Neutrophil (primary cell): ENCODE measurements around the gene SP140.
"Not testable (repeated sequence)": the region's sequence is repeated elsewhere in the genome, so short reads cannot be mapped to it uniquely, and the experiment has no call there.

Source experiments
- H3K27ac ChIP-seq: fragments of 200-600 bp; sonication (generic); 2 replicates; pipeline ENCODE4 v1.5.1; 2016; ENCODE audit warnings: mild to moderate bottlenecking, moderate library complexity
- H3K27me3 ChIP-seq: fragments of 200-600 bp; sonication (generic); 2 replicates; pipeline ENCODE4 v1.6.0; 2016; ENCODE audit warnings: mild to moderate bottlenecking
- H3K36me3 ChIP-seq: fragments of 200-600 bp; sonication (generic); 2 replicates; pipeline ENCODE4 v1.5.1; 2017
- H3K4me1 ChIP-seq, 2 experiments: fragments of 200-600 bp in 1 of 2; sonication (generic) in 1 of 2; 1 replicate in 1 of 2; 2 replicates in 1 of 2; pipeline versions ENCODE4 v1.5.1 to v1.6.1; 2013 to 2016; ENCODE audit warnings: low read depth in 1 of 2, low read length in 1 of 2, mild to moderate bottlenecking in 1 of 2, moderate library complexity in 1 of 2; ENCODE audit not compliant: control insufficient read depth in 1 of 2, insufficient read depth in 1 of 2
- H3K4me3 ChIP-seq, 2 experiments: fragments of 200-600 bp in 1 of 2; sonication (generic) in 1 of 2; 1 replicate in 1 of 2; 2 replicates in 1 of 2; pipeline ENCODE4 v1.5.1; 2013 to 2016; ENCODE audit warnings: low read depth in 1 of 2, low read length in 1 of 2, mild to moderate bottlenecking in 1 of 2, moderate library complexity in 1 of 2
- H3K9me3 ChIP-seq: fragments of 200-600 bp; sonication (generic); 2 replicates; pipeline ENCODE4 v1.5.1; 2016
- CTCF ChIP-seq: fragments of 200-600 bp; sonication (generic); IDR thresholded peaks from 2 replicates; pipeline ENCODE4 v1.5.1; 2016; ENCODE audit warnings: antibody characterized with exemption

The SP140 gene

GRCh38 chr2:230286048-230286447, 60.5 kb downstream of the SP140 start:
- Histone ChIP-seq H3K9me3 (no peaks in the 10 kb centered on the region), H3K4me3 (no peak overlapping the region), H3K4me1 (no peaks in the 10 kb centered on the region), H3K27me3 (no peaks in the 10 kb centered on the region), H3K36me3 (peaks cover 18% of the 10 kb centered on the region), H3K27ac (no peak overlapping the region)
- no peak for TF ChIP-seq CTCF

- H3K4me1 ChIP-seq, H3K9me3 ChIP-seq, H3K27ac ChIP-seq, H3K4me3 ChIP-seq, H3K27me3 ChIP-seq: not testable (repeated sequence)
- H3K36me3 ChIP-seq = peaks cover 28% of the 10 kb centered on the region
These were observed 63.8 kb downstream of the SP140 start for GRCh38 chr2:230289311-230289710.

- H3K27ac ChIP-seq = no peak overlapping the region
- no peak for TF ChIP-seq CTCF
- peaks cover 5% of the 10 kb centered on the region for H3K9me3 ChIP-seq
- H3K4me1 ChIP-seq = no peaks in the 10 kb centered on the region
- no peak overlapping the region for H3K4me3 ChIP-seq
- H3K36me3 ChIP-seq = peaks cover 39% of the 10 kb centered on the region
- H3K27me3 ChIP-seq = no peaks in the 10 kb centered on the region
These were observed 69.7 kb downstream of the SP140 start for GRCh38 chr2:230295192-230295591.

GRCh38 chr2:230296917-230297316, 71.4 kb downstream of the SP140 start:
- no peaks in the 10 kb centered on the region for H3K4me1 ChIP-seq
- peaks cover 39% of the 10 kb centered on the region for H3K36me3 ChIP-seq
- TF ChIP-seq CTCF = no peak
- H3K27me3 ChIP-seq = no peaks in the 10 kb centered on the region
- no peak overlapping the region for H3K4me3 ChIP-seq
- no peak overlapping the region for H3K27ac ChIP-seq
- H3K9me3 ChIP-seq = peaks cover 5% of the 10 kb centered on the region

- Histone ChIP-seq H3K9me3 (peaks cover 5% of the 10 kb centered on the region), H3K4me1 (no peaks in the 10 kb centered on the region), H3K27me3 (no peaks in the 10 kb centered on the region), H3K36me3 (peaks cover 26% of the 10 kb centered on the region), H3K27ac (no peak overlapping the region), H3K4me3 (no peak overlapping the region)
- no peak for TF ChIP-seq CTCF
These were observed 74.1 kb downstream of the SP140 start for GRCh38 chr2:230299618-230300017.

GRCh38 chr2:230305416-230306275, 80.1 kb downstream of the SP140 start:
- Histone ChIP-seq H3K4me1 (no peaks in the 10 kb centered on the region), H3K27ac (no peak overlapping the region), H3K4me3 (no peak overlapping the region), H3K27me3 (no peaks in the 10 kb centered on the region), H3K36me3 (peaks cover 8% of the 10 kb centered on the region), H3K9me3 (no peaks in the 10 kb centered on the region)
- no peak for TF ChIP-seq CTCF
